ENCODE results near the gene ING3.

Gene ING3

DNA sequence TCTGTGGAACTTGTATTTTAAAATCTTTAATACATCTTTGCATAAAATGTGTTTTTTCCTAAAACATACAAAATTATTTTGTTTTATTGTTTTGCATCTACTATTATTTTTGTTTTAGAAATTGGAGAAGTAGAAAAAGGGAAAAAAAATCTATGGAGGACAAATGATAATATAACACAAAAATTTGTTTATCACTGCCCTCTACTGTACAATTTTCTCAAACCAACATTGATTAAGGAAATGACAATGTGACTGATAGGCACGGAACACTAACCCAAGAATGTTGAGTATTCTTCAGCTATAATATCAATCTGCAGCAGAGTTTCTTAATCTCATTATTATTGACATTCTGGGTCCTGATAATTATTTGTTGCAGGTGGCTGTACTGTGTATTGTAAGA, 9.5 kb upstream of the ING3 start:
- no peak overlapping the region for H3K4me3 ChIP-seq (ENCODE audit: low read length)
- TF ChIP-seq ZNF274 (IDR thresholded peaks at IDR 0.05; ENCODE audit: low read depth, low read length) = no peak

- no peak overlapping the region for H3K4me3 ChIP-seq (ENCODE audit: low read length)
- TF ChIP-seq ZNF274 (IDR thresholded peaks at IDR 0.05; ENCODE audit: low read depth, low read length) = no peak
Observed at GRCh38 chr7:120941856-120942255, 8.7 kb upstream of the ING3 start.

DNA sequence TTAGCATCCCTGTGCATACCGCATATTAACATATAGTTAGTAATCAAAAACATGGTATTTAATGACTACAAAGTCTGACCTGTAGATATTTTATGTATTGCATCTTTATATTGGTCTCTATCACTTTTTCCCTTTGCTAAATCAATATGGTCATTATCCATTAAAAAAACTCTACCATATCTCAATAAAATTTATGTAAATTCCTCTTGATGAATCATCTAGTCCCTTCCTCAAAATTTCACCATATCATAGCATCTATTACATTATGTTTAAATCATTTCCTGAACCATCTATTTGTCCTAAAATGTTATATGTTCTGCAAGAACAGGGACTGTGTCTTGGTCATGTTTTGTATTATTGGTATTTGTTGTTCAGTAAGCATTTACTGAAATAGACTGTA, 7.7 kb upstream of the ING3 start:
- no peak overlapping the region for H3K4me3 ChIP-seq (ENCODE audit: low read length)
- no peak for TF ChIP-seq ZNF274 (IDR thresholded peaks at IDR 0.05; ENCODE audit: low read depth, low read length)

DNA sequence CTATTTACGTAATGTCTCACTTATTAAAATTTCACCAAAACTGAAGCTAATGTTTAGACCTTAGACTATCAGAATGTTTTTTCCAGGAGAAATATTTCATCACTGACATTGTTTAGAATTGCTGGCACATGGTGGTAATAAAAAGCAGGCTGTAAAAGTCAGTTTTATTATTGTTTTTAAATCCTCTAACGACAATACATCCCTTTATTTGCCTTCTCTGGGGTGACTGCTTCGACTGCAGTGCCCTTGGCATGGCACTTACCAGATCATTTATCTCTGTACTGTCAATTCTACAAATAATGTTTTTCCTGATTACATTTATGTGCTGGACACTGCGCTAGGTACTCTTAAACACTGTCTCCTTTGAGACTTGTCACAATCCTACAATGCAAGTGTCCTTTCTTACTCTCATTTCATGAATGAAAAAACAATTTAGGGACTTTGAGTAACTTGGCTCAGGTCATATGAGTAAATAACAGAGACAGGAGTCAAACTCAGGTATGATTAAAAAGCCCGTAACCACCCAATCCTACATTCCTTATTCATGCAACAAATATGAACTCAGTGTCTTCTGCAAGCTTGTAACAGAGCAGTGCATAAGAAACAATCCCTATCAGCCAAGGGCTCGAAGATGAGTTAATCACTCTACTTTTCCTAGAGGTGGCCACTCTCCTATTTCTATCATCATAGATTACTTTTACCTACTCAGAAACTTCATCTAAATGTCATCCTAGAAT, 5.6 kb upstream of the ING3 start:
- no peak overlapping the region for H3K4me3 ChIP-seq (ENCODE audit: low read length)
- no peak for TF ChIP-seq ZNF274 (IDR thresholded peaks at IDR 0.05; ENCODE audit: low read depth, low read length)

- H3K4me3 ChIP-seq (ENCODE audit: low read length) = no peak overlapping the region
- TF ChIP-seq ZNF274 (IDR thresholded peaks at IDR 0.05; ENCODE audit: low read depth, low read length) = no peak
Observed at GRCh38 chr7:120947980-120948379, 2.6 kb upstream of the ING3 start.

DNA sequence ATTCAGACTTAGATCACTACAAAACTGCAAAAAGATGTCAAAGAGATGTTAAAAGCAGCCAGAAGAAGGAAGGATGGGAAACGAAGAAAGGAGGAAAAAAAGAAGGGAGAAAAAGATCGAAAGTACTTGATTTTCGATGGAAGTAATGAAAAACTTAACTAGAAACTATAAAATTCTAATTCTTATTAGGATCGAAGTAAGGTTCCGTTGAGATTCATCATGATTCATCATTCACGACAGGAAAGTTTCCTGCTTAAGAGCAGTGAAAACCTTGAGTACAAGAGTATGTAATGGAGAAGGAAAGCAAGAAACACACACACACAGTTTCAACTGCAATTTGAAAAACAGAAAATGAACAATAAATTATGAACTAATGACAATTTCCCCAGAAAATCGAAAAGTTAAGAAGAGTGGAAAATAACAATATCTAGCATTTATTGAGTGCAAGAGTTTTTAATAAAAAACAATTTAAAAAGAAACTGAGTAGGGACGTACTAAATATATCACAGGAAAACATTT, 1.1 kb upstream of the ING3 start:
- no peak for TF ChIP-seq ZNF274 (IDR thresholded peaks at IDR 0.05; ENCODE audit: low read depth, low read length)
- peak overlapping the region; percentile 75; the same call in 1 of the 2 replicates for H3K4me3 ChIP-seq (ENCODE audit: low read length)

DNA sequence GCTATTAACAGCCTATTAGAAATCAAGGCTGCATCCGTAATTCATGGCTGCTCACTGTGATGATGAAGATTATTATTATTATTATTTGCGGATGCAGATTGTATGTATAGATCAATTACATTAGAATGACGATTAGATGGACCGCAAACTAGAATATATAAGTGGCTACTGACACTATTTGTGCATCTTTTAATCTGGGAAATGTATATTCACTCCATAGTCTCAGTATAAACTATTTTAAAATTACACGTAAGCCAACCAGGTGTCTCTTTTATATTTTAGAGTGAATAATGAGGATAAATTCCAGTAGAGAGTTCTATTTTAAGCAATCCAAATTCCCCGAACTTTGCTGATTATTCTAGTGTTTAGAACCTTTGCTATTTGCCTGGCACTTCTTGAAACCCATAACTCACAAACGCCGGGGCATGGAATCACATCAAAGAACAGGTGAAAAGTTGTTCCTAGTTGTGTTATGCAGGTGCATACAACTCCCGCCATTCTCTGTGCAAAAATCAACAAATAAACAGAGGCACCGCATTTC, 509 bp upstream of the ING3 start:
- H3K4me3 ChIP-seq (ENCODE audit: low read length) = peak overlapping the region; percentile 75

GRCh38 chr7:120951309-120951699, 727 bp downstream of the ING3 start:
- H3K4me3 ChIP-seq (ENCODE audit: low read length) = peak overlapping the region; percentile 99

More for the DNA sequence above, 509 bp upstream of the ING3 start:
- TF ChIP-seq ZNF274 (IDR thresholded peaks at IDR 0.05; ENCODE audit: low read depth, low read length) = no peak

DNA sequence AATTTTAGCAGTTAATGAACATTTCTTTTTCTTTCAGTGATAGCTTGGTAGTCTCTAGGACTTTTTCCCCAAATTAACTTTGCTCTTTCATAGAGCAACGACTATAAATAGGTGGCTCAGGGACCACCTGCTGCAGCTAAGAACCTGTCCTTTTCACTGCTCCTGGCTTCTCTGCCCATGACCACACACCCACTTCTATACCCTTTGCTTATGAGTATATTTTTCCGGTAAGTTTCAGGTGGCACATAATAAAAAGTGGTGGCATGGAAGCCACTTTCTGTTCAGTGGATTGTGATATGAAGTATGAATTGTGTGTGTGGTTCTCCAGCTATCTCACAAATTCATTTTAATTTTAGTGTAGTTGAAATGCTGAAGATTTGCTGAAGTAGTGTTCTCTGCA, 1.2 kb downstream of the ING3 start:
- peak overlapping the region; percentile 99 for H3K4me3 ChIP-seq (ENCODE audit: low read length)
- no peak for TF ChIP-seq ZNF274 (IDR thresholded peaks at IDR 0.05; ENCODE audit: low read depth, low read length)

More at GRCh38 chr7:120951309-120951699, 727 bp downstream of the ING3 start:
- TF ChIP-seq ZNF274 (IDR thresholded peaks at IDR 0.05; ENCODE audit: low read depth, low read length) = no peak

- H3K4me3 ChIP-seq (ENCODE audit: low read length) = no peak overlapping the region
- TF ChIP-seq ZNF274 (IDR thresholded peaks at IDR 0.05; ENCODE audit: low read depth, low read length) = no peak
Observed at GRCh38 chr7:120955577-120956149, 5.1 kb downstream of the ING3 start.

DNA sequence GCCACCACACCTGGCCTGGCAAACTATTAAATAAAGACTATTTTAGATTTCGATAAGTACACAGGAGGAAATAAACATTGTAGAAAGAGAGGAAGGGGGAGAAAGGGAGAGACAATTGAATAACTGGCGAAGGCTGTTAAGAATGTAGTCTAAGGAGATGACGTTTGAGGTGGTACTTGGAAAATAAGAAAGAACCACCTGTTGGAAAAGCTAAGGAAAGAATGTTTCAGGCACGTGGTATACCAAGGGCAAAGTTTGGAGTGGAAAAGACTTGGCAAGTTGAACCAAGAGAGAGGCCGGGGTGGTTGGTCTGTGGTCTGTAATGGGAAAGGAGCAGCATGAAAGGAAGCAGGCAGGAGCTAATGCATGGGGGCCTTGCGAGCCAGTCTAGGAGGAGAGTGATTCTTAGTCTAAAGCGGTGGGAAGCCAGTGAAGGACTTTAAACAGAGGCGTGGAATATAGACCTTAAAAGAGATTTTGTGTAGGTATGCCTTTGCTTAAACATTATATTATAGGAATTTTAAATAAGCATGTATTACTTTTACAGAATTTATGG, 9.4 kb downstream of the ING3 start:
- TF ChIP-seq ZNF274 (IDR thresholded peaks at IDR 0.05; ENCODE audit: low read depth, low read length) = no peak
- no peak overlapping the region for H3K4me3 ChIP-seq (ENCODE audit: low read length)

DNA sequence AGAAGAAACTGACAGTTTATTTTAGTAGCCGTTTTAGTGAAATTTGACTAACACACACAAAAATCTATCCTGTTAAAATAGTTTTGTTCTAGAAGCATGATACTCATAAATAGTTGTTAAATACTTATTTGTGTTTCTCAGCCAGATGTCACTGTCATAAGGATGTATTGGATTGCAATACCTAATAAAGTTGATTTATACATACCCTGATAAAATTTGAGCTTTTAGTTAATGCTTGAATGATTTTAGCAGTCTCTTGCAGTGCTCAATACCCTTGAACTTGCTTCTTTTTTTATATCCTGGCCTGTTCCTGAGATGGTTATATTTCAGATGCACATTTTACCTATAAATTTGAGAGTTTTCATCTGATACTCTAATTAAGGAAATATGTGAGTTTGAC, 10.1 kb downstream of the ING3 start:
- TF ChIP-seq ZNF274 (IDR thresholded peaks at IDR 0.05; ENCODE audit: low read depth, low read length) = no peak

GRCh38 chr7:120961638-120962173, 11.1 kb downstream of the ING3 start:
- H3K4me3 ChIP-seq (ENCODE audit: low read length) = no peak overlapping the region
- TF ChIP-seq ZNF274 (IDR thresholded peaks at IDR 0.05; ENCODE audit: low read depth, low read length) = no peak

More for the DNA sequence above, 10.1 kb downstream of the ING3 start:
- H3K4me3 ChIP-seq (ENCODE audit: low read length) = no peak overlapping the region

DNA sequence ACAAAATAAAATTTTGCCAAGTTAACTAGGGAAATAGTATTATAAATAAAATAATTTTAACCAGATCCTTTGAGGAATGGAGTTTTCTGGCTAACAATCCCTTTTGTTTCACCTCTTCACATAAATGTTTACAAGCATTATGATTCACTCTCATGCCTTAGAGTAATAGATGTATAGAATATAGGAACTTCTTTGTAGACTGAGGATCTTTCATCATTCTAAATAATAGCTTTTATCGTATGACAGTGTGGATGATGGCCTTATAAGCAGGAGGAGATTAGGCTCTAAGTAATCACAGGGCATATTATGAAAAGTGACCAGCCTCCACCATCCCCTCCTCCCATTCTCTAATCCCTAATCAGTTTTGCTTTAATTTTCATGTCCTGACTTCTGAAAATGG, 13.5 kb downstream of the ING3 start:
- TF ChIP-seq ZNF274 (IDR thresholded peaks at IDR 0.05; ENCODE audit: low read depth, low read length) = no peak
- H3K4me3 ChIP-seq (ENCODE audit: low read length) = no peak overlapping the region
